Mesendoderm (in vitro differentiated cells): ENCODE results near the gene ISY1.
"Not testable (repeated sequence)": the region's sequence is repeated elsewhere in the genome, so short reads cannot be mapped to it uniquely, and the experiment has no call there.

Experiments
- DNase-seq: peaks from one replicate; pipeline ENCODE4 v3.0.0; 2013
- H2AK5ac ChIP-seq: 2 replicates; pipeline ENCODE4 v1.6.1; 2013; ENCODE audit warnings: low read length, inconsistent platforms
- H2BK120ac ChIP-seq: 2 replicates; pipeline ENCODE4 v1.6.1; 2013; ENCODE audit warnings: low read depth, mild to moderate bottlenecking, low read length, moderate library complexity, mixed read lengths
- H2BK15ac ChIP-seq: replicated peaks from 2 replicates; pipeline ENCODE4 v1.6.1; 2013; ENCODE audit warnings: low read depth, mild to moderate bottlenecking, moderate library complexity
- H2BK5ac ChIP-seq: 2 replicates; pipeline ENCODE4 v1.6.1; 2013; ENCODE audit warnings: low read length, inconsistent platforms
- H3K18ac ChIP-seq: 2 replicates; pipeline ENCODE4 v1.6.1; 2013; ENCODE audit warnings: mild to moderate bottlenecking, low read length, mixed read lengths
- H3K23ac ChIP-seq: one replicate; pipeline ENCODE4 v1.6.1; 2013; ENCODE audit warnings: low read length
- H3K27ac ChIP-seq: 2 replicates; pipeline ENCODE4 v1.5.1; 2013; ENCODE audit warnings: low read depth, mild to moderate bottlenecking, inconsistent platforms, low read length, moderate library complexity
- H3K27me3 ChIP-seq: 2 replicates; pipeline ENCODE4 v1.6.1; 2013; ENCODE audit warnings: low read length, control low read depth, mild to moderate bottlenecking, inconsistent platforms; ENCODE audit not compliant: insufficient read depth, poor library complexity
- H3K36me3 ChIP-seq: 2 replicates; pipeline ENCODE4 v1.6.1; 2013; ENCODE audit warnings: low read length, inconsistent platforms; ENCODE audit not compliant: control insufficient read depth, insufficient read depth
- H3K4ac ChIP-seq: one replicate; pipeline ENCODE4 v1.6.1; 2013; ENCODE audit warnings: low read depth, mild to moderate bottlenecking, low read length, moderate library complexity
- H3K4me1 ChIP-seq: 2 replicates; pipeline ENCODE4 v1.6.1; 2013; ENCODE audit warnings: low read depth, low read length, inconsistent platforms; ENCODE audit not compliant: control insufficient read depth
- H3K4me2 ChIP-seq: 2 replicates; pipeline ENCODE4 v1.6.1; 2013; ENCODE audit warnings: low read length
- H3K4me3 ChIP-seq: 2 replicates; pipeline ENCODE4 v1.5.1; 2013; ENCODE audit warnings: mild to moderate bottlenecking, low read length
- H3K56ac ChIP-seq: one replicate; pipeline ENCODE4 v1.6.1; 2013; ENCODE audit warnings: low read length
- H3K79me1 ChIP-seq: 2 replicates; pipeline ENCODE4 v1.6.1; 2013; ENCODE audit warnings: low read length, inconsistent platforms
- H3K79me2 ChIP-seq: 2 replicates; pipeline ENCODE4 v1.6.1; 2013; ENCODE audit warnings: mild to moderate bottlenecking, low read length; ENCODE audit not compliant: control insufficient read depth, insufficient read depth
- H3K9ac ChIP-seq: 2 replicates; pipeline ENCODE4 v1.6.1; 2013; ENCODE audit warnings: low read length, inconsistent platforms
- H4K5ac ChIP-seq: one replicate; pipeline ENCODE4 v1.6.1; 2013; ENCODE audit warnings: low read length
- H4K8ac ChIP-seq: one replicate; pipeline ENCODE4 v1.6.1; 2013; ENCODE audit warnings: low read depth, mild to moderate bottlenecking, control low read depth, low read length, moderate library complexity
- WGBS: extraction: QIAGEN DNeasy Blood & Tissue Kit; methylation state at CpG from one replicate; pipeline ENCODE4 v1.1.7; 2013; ENCODE audit warnings: low lambda C conversion rate, missing lambda C conversion rate; ENCODE audit not compliant: insufficient coverage; ENCODE audit errors: extremely low coverage; 5-methylcytosine and 5-hydroxymethylcytosine counted together

Gene ISY1

DNA sequence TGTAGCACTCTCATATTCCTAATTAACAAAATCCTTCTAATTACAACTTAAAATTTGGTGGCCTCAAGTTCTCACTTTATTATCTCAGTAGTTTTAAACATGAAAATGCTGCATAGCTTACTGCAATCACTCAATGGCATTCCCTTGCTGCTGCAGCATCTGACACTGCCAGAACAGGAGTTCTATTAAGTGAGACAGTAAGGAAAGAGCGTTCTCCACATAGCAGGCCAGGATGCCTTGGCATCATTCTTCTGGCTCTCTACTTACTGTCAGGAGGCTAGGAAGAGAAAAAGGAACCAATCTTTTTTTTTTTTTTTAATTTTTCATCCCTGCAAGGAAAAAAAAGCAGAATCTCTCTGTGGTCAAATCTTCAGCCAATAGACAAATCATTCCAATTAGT is 19.6 kb upstream of the ISY1 start:
- H3K18ac ChIP-seq, result no peak overlapping the region
- H3K36me3 ChIP-seq, result peaks cover 2% of the 10 kb centered on the region
- H4K5ac ChIP-seq, result no peak overlapping the region
- H3K27me3 ChIP-seq, result no peaks in the 10 kb centered on the region
- H2BK120ac ChIP-seq, result no peak overlapping the region
- DNase-seq, result no peak
- H3K79me1 ChIP-seq, result peaks cover 1% of the 10 kb centered on the region
- no peak overlapping the region for H3K4me3 ChIP-seq
- H3K9ac ChIP-seq, result peak overlapping the region; percentile 20
- H2AK5ac ChIP-seq, result no peak overlapping the region
- H3K79me2 ChIP-seq, result peaks cover 82% of the 10 kb centered on the region
- no peak overlapping the region for H3K4ac ChIP-seq
- no peak overlapping the region for H3K27ac ChIP-seq
- H3K56ac ChIP-seq, result peak overlapping the region; percentile 45
- H2BK15ac ChIP-seq, result no peak overlapping the region
- H3K4me2 ChIP-seq, result no peak overlapping the region
- H3K4me1 ChIP-seq, result no peaks in the 10 kb centered on the region
- no CpG with 5 or more reads among the region's 1 CpG for WGBS
- no peak overlapping the region for H2BK5ac ChIP-seq
- H4K8ac ChIP-seq, result no peak overlapping the region
- H3K23ac ChIP-seq, result no peak overlapping the region

DNA sequence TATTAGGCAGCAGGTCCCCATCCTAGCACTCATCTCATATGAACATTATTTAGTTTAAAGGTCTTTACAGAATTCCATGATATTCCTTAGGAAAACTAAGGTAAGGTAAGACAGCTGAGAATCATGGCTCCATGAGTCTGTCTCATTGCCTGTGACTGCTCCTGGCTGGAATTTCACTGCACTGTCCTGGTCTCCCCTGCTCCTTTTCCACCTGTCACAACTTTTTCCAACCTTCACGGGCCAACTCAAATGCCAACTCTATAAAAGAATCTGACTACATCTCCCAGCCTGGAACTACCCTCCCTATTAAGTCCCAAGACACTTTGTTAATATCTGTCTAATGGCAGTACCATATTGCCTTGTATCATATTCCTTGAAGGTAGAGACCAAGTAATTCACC is 15.2 kb upstream of the ISY1 start:
- no peaks in the 10 kb centered on the region for H3K4me1 ChIP-seq
- H3K27me3 ChIP-seq, result no peaks in the 10 kb centered on the region
- no peak overlapping the region for H4K8ac ChIP-seq
- peaks cover 5% of the 10 kb centered on the region for H3K36me3 ChIP-seq
- DNase-seq, result no peak
- H3K56ac ChIP-seq, result no peak overlapping the region
- H3K18ac ChIP-seq, result no peak overlapping the region
- no peak overlapping the region for H3K27ac ChIP-seq
- H2AK5ac ChIP-seq, result no peak overlapping the region
- H4K5ac ChIP-seq, result no peak overlapping the region
- peaks cover 85% of the 10 kb centered on the region for H3K79me2 ChIP-seq
- H3K9ac ChIP-seq, result no peak overlapping the region
- H3K23ac ChIP-seq, result no peak overlapping the region
- no peak overlapping the region for H2BK120ac ChIP-seq
- no peak overlapping the region for H3K4ac ChIP-seq
- no peak overlapping the region for H2BK15ac ChIP-seq
- H3K79me1 ChIP-seq, result peaks cover 5% of the 10 kb centered on the region
- H3K4me2 ChIP-seq, result no peak overlapping the region
- WGBS, result no CpG with 5 or more reads among the region's 1 CpG
- no peak overlapping the region for H3K4me3 ChIP-seq
- no peak overlapping the region for H2BK5ac ChIP-seq

DNA sequence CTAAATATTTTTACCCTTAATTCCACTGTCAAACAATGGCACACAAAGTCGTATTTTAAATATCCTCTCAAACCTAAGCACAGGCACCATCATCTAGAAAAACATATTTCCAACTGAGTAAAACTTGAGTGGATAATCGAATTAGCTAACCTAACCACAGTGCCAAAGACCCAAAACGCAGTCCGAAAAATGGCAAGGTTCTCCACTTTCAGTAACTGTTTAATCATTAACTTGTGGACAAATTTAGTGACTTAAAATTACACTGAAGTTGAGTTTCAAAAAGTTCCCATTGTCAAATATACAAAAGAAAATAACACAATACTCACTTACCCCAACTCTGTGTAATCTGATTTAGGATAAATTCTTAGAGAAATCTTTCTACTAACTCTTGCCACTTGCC is 12.9 kb upstream of the ISY1 start:
- Histone ChIP-seq H3K9ac (no peak overlapping the region), H4K8ac (no peak overlapping the region), H3K79me1 (peaks cover 10% of the 10 kb centered on the region), H2BK5ac (no peak overlapping the region), H3K79me2 (peaks cover 69% of the 10 kb centered on the region), H2AK5ac (no peak overlapping the region), H2BK15ac (no peak overlapping the region), H3K23ac (no peak overlapping the region), H3K4me1 (no peaks in the 10 kb centered on the region), H3K4me3 (no peak overlapping the region), H3K18ac (no peak overlapping the region), H3K4me2 (no peak overlapping the region), H4K5ac (no peak overlapping the region), H3K27me3 (no peaks in the 10 kb centered on the region), H2BK120ac (no peak overlapping the region), H3K56ac (no peak overlapping the region), H3K36me3 (peaks cover 16% of the 10 kb centered on the region), H3K27ac (no peak overlapping the region), H3K4ac (no peak overlapping the region)
- no peak for DNase-seq
- WGBS, result 100% methylated on average over 1 of the region's 4 CpGs

DNA sequence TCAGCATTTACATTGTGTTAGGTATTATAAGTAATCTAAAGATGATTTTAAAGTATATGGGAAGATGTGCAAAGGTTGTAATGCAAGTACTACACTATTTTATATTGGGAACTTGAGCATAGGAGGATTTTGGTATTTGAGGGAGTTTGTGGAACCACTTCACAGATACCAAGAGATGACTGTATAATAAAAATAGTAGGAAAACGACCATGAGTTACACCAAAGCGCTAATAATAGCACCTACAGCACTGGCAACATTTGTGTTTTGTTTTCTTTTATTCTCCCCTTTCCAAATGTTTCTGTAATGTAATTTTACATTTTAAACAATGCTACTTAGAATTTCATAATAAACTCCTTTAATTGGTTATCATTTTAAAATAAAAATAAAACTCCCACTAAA is 12.3 kb upstream of the ISY1 start:
- Histone ChIP-seq H3K9ac (no peak overlapping the region), H3K79me2 (peaks cover 65% of the 10 kb centered on the region), H3K4me2 (no peak overlapping the region), H3K79me1 (peaks cover 10% of the 10 kb centered on the region), H4K8ac (no peak overlapping the region), H3K36me3 (peaks cover 14% of the 10 kb centered on the region), H3K56ac (no peak overlapping the region), H2BK15ac (no peak overlapping the region), H3K4ac (no peak overlapping the region), H2BK5ac (no peak overlapping the region), H3K18ac (no peak overlapping the region), H3K4me1 (no peaks in the 10 kb centered on the region), H2AK5ac (no peak overlapping the region), H2BK120ac (no peak overlapping the region), H3K23ac (no peak overlapping the region), H3K27me3 (no peaks in the 10 kb centered on the region), H3K4me3 (no peak overlapping the region), H3K27ac (no peak overlapping the region), H4K5ac (no peak overlapping the region)
- DNase-seq, result no peak
- WGBS, result no CpG with 5 or more reads among the region's 2 CpGs

DNA sequence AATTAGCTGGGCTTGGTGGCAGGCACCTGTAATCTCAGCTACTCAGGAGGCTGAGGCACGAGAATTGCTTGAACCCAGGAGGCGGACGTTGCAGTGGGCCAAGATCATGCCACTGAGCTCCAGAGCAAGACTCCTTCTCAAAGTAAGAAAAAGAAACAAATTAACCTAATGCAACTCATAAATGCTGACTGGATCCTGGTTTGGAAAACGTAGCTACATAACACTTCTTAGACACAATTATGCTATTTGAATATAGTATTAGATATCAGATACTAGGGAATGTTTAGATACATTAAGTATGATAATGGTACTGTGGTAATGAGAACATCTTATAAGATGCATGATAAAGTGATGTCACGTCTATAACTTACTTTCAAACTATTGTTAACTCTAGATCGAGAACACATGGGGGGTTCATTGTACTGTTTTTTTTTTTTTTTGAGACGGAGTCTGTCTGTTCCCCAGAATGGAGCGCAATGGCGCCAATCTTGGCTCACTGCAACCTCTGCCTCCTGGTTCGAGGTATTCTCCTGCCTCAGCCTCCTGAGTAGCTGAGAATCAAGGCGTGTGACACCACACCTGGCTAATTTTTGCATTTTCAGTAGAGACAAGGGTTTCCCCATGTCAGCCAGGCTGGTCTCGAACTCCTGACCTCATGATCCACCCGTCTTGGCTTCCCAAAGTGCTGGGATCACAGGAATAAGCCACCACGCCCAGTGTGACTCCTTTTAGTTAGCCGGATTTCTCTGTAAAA is 5.9 kb upstream of the ISY1 start:
- H4K5ac ChIP-seq, result no peak overlapping the region

DNA sequence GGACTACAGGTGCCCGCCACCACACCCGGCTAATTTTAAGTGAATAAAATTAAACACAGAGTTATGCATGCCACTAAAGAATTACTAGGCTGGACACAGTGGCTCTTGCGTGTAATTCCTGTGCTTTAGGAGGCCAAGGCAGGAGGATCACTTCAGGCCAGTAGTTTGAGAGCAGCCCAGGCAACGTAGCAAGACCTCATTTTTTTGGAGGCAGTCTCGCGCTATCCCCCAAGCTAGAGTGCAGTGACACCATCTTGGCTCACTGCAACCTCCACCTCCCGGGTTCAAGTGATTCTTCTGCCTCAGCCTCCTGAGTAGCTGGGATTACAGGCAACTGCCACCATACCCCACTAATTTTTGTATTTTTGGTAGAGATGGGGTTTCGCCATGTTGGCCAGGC is 4.7 kb upstream of the ISY1 start:
- H2BK15ac ChIP-seq, H3K4me2 ChIP-seq, H3K79me2 ChIP-seq, H4K5ac ChIP-seq, H3K36me3 ChIP-seq, H3K23ac ChIP-seq, H2AK5ac ChIP-seq, H3K18ac ChIP-seq, H4K8ac ChIP-seq, H3K9ac ChIP-seq, H2BK5ac ChIP-seq, H3K4me1 ChIP-seq, H2BK120ac ChIP-seq, H3K79me1 ChIP-seq, H3K4me3 ChIP-seq, DNase-seq, H3K27me3 ChIP-seq, H3K4ac ChIP-seq, H3K56ac ChIP-seq, H3K27ac ChIP-seq: not testable (repeated sequence)
- no CpG with 5 or more reads among the region's 8 CpGs for WGBS

More for the DNA sequence above, 5.9 kb upstream of the ISY1 start:
- peaks cover 11% of the 10 kb centered on the region for H3K79me2 ChIP-seq
- H3K27me3 ChIP-seq, result no peaks in the 10 kb centered on the region
- H3K9ac ChIP-seq, result no peak overlapping the region
- no peak overlapping the region for H3K4me3 ChIP-seq
- peaks cover 16% of the 10 kb centered on the region for H3K36me3 ChIP-seq
- no peak for DNase-seq
- no peak overlapping the region for H2BK5ac ChIP-seq
- no peaks in the 10 kb centered on the region for H3K4me1 ChIP-seq
- no peak overlapping the region for H2BK15ac ChIP-seq
- no peak overlapping the region for H2BK120ac ChIP-seq
- H4K8ac ChIP-seq, result no peak overlapping the region
- no peak overlapping the region for H3K18ac ChIP-seq
- no peak overlapping the region for H3K4me2 ChIP-seq
- no peak overlapping the region for H3K23ac ChIP-seq
- peaks cover 12% of the 10 kb centered on the region for H3K79me1 ChIP-seq
- WGBS, result no CpG with 5 or more reads among the region's 15 CpGs
- no peak overlapping the region for H3K4ac ChIP-seq
- no peak overlapping the region for H2AK5ac ChIP-seq
- H3K56ac ChIP-seq, result no peak overlapping the region
- H3K27ac ChIP-seq, result no peak overlapping the region
